IPS DF 19.7 (cell line): ENCODE measurements around the gene THEMIS.
"Not testable (repeated sequence)": the region's sequence is repeated elsewhere in the genome, so short reads cannot be mapped to it uniquely, and the experiment has no call there.

Source experiments
- DNase-seq: peaks from one replicate; pipeline ENCODE4 v3.0.0-alpha.2; 2013; ENCODE audit warnings: low read depth, low spot score

The THEMIS gene

DNA sequence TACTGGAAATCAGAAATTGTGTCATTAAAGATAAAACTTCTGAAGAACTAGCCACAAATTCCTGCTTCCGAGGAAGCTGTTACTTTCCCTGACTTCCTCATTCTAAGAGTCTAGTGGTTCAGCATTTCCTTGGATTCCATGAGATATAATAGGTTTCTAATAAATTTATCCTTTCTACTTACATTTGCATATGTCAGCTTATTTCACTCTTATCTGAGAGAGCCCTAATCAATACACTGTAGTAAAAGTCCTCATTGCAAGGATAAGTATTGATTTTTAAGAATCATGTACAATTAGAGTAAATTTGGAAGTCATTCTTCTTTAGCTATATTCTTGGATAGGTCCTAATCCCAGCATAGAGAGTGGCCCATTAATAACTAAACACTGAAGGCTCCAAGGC lies 16.9 kb upstream of the THEMIS start:
- no peak for DNase-seq

- DNase-seq = no peak
Observed at GRCh38 chr6:127914240-127914639, 13.4 kb upstream of the THEMIS start.

DNA sequence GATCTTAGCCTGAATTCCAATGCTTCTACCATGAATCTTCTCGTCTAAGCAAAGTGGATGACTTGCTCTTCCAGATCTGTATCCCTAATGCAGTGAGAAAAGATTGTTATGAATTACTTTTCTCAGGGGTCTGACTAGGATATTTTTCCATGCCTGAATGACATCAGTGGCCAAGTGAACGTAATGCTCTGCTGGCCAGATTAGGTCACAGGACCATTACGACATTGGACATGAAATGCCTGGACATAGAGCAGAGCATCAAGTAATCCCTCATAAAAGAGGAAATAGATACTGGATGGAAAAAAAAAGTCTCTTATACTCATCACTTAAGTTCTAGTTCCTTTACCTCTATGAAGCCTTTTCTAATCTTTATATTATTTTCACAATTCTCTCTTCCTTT lies 12.1 kb upstream of the THEMIS start:
- no peak for DNase-seq

DNA sequence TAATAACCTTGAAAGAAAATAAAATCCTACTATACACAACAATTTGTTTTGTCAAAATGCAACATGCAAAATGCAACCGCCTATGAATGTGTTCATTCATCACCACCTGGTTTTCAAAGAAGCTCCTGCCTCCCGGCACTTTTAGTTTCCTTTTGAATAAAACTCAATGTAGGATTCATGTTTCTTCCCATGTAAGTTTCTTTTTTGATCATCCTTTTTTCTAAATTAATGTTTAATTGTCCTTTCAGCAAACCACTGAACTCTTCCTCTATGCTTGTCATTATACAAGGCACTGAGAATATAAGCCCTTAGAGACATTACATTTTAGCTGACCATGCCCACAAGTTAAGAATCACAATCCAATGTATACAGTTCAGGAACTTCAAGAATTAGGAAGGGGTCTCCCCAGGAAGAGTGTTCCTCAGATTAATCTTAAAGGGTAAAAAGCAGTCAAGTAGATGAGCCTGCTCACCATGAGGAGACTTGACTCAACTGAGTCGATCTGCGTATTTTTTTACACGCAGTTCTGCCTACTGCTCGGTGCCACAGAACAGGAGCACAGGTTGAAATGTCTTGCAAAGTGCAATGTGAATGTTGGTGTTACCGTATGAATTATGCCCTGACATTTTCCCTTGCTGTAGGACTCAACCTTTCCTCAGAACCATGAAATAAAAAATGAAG lies 7.2 kb upstream of the THEMIS start:
- DNase-seq = no peak

DNA sequence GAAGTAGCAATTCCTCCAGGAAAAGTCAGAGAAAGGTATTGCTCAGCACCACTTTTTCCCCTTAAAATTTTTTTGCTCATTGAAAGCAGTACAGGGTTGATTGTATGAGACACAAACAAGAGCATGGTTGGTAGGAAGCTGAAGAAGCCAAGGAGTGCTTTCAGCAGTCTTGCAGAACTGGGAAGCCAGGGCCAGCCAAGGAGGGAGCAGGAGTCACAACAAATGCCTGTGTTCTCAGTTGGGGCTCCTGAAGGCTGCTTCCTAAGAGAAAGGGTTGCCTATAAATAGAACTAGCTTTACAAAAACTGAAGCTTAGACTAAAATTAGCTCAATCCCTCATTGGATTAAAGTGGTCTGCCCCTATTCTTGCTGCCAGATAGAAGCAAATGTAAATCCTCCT lies 3.3 kb upstream of the THEMIS start:
- no peak for DNase-seq

GRCh38 chr6:127902933-127903332 lies 2.1 kb upstream of the THEMIS start:
- no peak for DNase-seq

DNA sequence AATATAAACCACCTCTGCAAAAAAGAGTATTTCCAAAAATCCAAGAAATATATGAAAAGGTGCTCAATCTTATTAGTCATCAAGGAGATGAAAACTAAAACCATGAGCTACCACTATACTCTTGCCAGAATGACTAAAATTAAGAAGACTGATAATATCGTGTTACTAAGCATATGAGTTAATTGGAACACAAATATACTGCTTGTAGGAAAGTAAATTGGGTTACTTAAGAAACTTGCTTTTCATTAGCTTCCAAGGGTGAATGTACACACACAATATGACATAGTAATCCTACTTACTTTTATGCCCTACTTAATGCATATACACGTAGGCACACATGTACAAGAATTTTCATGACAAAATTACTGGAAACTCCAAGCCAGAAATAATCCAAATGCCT lies 3.4 kb downstream of the THEMIS start:
- DNase-seq = no peak

- no peak for DNase-seq
Observed at GRCh38 chr6:127894051-127894450, 6.8 kb downstream of the THEMIS start.

DNA sequence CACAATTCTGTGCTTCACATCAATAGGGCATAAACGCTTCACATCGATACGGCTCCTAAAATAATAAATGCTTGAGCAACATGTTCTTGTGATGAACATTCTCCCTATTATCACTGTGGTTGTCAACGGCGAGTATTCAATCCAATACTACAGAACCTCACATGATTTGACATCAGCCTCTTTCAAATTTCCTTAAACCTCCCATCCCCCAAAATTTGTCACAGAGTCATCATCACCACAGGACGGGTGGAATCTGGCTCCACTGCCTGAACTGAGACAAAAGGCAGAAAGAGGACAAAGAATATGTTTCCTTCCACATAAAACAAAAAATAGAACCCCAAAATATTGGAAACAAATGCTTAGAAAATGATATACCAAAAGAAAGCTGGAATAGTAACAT lies 7.3 kb downstream of the THEMIS start:
- no peak for DNase-seq

DNA sequence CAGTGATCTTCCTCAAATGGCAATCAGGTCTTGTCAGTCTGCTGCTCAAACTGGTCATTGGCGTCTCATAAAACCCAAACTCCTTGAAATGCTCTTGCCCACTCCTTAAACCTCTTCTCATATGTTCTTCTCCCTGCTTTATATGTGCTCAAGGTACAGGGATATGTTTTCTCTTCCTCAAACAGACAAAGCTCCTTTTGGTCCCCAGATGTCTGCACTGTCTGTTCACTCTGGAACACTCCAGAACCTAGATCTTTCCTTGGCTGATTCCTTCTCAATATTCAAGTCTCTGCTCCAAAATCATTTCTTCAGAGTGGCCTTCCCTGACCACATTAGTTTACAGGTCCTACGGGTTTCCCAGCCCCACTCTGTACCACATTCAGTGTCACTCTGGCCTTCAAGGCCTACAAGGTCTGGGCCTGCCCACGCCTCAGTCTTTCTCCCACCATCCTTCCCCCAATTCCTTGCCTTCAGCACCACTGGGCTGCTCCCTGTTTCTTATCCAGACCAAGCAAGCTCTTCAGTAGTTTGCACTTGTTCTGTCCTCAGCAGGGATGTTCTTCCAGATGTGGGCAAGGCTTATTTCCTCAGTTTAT lies 9.0 kb downstream of the THEMIS start:
- DNase-seq = no peak

GRCh38 chr6:127886603-127887002 lies 14.3 kb downstream of the THEMIS start:
- no peak for DNase-seq

GRCh38 chr6:127884134-127884533 lies 16.7 kb downstream of the THEMIS start:
- no peak for DNase-seq

- DNase-seq = not testable (repeated sequence)
Observed at GRCh38 chr6:127881949-127882348, 18.9 kb downstream of the THEMIS start.

GRCh38 chr6:127880429-127880828 lies 20.4 kb downstream of the THEMIS start:
- no peak for DNase-seq

GRCh38 chr6:127879685-127880084 lies 21.2 kb downstream of the THEMIS start:
- DNase-seq = peak; percentile 82

DNA sequence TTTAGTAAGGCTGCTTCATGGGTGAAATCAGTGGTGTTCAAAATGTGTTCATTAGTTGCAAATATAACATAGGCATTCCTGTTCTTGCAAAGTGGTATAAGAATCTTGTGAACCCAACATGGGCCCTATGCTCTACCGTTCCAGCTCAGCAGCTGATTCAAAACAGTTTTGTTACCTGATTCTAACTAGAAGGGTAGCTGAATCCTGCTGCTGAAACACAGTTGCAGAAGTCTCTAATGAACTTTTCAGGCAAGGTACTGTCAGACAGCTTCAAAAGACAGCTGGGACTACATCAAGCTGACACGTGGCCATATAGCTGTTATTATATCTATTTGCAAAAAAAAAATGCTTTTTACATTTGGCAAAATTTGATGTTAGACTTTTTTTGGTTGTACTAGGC lies 22.7 kb downstream of the THEMIS start:
- no peak for DNase-seq

- DNase-seq = no peak
Observed at GRCh38 chr6:127877231-127877630, 23.6 kb downstream of the THEMIS start.

- no peak for DNase-seq
Observed at GRCh38 chr6:127869772-127870404, 31.0 kb downstream of the THEMIS start.

GRCh38 chr6:127869183-127869582 lies 31.7 kb downstream of the THEMIS start:
- no peak for DNase-seq

- DNase-seq = no peak
Observed at GRCh38 chr6:127868338-127868737, 32.5 kb downstream of the THEMIS start.

DNA sequence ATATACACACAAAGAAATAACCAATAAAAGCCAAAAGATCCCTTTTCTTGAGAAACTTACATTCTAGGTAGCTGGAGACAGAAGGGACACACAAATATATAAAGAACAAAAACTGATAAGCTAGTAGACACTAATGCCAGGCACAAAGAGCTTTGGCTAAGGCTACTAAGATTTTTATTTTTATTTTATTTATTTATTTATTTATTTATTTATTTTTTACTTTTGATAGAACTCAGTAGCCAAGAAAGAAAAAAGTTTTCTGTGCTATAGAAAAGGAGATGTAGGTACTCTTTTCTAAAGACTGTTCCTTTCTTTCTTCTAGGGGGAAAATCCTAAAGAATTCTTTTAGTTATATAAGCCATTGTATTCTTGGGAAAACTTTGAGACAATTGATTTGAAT lies 34.1 kb downstream of the THEMIS start:
- no peak for DNase-seq

GRCh38 chr6:127865108-127865507 lies 35.8 kb downstream of the THEMIS start:
- DNase-seq = no peak

DNA sequence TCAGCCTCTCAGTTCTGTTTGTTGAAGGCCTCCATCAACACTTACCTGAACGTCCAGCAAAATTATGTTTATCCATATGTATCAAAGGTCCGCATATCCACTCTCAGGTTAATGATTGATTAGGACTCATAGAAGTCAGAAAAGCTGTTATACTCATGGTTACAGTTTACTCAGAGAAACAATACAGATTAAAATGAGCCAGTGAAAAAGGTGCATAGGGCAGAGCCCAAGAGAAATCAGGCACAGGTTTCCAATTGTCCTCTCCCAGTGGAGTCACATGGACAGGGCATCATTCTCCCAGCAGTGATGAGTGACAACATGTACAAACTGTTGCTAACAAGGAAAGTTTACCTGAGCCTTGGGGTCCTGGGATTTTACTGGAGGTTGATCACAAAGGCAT lies 36.2 kb downstream of the THEMIS start:
- no peak for DNase-seq
